Measurements from ENCODE around the gene NTN1.

NTN1 gene

DNA sequence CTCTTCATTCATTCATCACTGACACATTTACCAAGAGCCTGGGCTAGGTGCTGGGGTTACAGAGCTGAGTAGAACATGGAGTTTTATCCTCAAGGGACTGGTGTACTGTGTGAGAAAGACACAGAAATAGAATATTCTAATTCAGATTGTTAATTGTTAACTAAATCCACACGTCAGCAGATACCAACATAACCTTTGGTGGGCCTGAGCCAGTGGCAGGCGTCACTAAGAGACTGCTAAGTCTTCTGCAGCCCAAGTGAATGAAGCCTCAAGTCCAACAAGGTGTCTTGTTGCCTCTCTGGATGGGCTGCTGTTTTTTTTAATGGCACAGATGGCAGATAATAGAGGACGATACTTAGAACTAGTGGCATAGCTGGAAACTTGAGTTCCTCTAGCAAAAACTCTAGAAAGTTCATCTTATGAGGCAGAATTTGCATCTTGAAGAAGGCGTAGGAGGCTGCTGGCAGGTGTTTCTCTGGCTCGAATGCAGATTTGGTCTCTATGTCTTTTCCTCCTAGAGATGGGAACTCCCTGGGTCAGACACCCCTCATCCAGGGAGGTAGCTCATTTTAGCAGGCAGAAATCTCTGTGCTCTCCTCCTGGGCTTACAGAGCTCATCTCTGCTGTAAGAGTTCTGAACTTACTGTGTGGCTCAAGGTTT lies 179.5 kb downstream of the NTN1 start:
- no peak for DNase-seq

DNA sequence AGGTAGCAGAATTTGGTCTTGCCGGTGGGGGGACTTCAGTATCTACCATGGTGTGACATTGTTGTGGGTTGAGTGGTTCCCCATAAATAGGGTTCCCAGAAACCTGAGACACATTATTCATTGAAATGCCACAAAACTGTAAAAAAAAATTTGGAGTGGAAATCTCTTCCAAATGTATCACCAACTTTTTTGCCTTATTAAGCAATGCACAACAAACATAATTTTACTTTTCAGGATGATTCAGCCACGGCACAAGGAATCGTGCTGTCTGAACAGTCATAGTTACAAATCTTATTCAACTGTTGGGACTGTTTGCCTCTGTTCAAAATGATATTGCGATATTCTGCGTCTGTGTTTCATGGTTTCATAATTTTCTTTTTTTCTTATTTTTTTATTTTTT lies 181.2 kb downstream of the NTN1 start:
- DNase-seq: no peak

DNA sequence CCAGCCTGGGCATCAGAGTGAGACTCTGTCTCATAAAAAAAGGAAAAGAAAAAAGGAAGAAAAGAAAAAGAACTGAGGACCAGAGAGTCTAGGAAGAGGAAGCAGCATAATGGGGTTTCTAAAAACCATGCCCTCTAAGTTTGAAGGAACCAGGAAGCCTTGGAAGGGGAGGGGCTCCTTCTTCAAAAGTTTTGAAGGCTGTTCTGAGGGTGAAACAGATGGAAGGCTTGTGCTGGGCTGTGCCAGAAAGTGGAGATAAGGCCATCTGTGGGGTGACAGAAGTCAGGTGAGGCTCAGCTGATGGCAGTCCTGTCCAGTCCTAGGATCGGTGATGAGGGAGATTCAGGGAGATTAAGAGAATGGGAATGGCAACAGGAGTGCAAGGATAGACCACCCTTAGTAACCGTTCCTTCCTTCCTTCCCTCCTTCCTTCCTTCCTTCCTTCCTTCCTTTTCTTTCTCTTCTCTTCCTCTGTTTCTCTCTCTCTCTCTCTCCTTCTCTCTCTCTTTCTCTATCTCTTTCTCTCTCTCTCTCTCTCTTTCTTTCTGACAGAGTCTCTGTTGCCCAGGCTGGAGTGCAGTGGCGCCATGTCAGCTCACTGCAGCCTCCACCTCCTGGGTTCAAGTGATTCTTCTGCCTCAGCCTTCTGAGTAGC lies 182.6 kb downstream of the NTN1 start:
- DNase-seq: no peak

DNA sequence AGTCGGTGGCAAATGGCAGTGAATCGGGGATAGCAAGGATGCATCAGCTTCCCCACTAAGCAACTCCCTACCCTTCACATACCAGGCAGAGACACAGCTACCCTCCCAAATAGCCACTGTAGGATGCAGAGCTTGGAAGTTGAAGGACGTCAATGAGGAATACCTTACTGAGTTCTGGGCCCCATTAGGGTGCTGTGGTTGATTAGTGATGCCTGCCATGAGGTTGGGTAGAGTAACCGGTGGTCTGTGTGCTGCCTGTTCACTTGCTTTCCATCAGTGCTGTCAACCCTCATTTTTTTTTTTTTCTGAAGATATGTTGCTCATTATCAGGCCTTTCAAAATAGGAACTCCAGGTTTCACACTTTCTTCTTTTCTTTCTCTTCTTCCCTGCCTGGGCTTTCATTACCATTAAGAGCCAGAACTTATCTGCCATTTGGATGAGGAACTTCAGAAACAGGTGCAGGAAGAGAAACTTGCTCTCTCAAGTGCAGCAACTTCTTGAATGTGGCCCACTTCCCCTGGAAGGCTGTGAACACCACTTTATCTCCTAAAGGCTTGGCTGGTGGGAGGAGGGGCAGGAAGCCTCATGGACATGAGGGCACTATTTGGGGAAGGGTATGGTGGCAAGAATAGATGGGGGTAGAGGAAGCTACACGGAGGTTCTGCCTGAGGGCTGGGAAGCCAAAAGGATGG lies 183.5 kb downstream of the NTN1 start:
- DNase-seq: no peak

DNA sequence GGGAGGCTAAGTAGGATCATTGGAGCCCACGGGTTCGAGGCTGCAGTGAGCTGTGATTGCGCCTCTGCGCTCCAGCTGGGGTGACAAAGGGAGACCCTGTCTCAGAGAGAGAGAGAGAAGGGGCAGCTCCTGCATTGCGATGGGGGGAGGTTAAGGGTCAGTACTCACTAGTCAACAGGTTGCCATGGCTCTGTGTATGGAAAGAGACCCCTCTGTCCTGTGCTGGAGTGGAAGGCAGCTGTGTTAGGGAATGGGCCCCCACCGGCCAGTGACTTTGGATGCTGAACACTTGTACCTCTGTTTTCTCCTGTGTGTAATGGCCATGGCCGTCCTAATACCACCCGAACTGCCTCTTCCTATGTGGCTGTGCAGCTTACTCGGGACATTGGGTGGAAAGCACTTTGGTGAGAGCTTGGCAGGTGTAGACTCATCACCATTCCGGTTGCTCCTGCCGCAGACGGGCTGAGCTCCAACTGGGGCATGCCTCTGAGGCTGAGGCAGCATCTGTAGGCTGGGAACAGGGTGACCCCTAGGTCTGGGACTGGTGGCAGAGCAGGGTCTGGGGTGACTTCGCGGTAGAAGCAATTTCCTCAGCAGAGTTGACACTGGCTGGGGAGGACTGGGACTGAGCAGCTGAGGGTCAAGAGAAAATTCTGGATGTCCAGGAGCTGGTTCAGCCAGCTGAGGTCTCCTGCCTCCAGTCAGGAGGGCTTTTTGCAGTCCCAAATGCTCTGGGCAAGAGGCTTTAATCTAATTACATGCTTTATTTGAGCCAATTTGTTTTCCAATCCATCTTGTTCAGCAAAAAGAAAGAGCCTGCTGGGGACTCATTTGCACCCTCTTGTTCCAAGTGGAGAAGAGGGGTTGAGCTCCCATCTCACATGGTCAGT lies 184.5 kb downstream of the NTN1 start:
- DNase-seq: no peak

DNA sequence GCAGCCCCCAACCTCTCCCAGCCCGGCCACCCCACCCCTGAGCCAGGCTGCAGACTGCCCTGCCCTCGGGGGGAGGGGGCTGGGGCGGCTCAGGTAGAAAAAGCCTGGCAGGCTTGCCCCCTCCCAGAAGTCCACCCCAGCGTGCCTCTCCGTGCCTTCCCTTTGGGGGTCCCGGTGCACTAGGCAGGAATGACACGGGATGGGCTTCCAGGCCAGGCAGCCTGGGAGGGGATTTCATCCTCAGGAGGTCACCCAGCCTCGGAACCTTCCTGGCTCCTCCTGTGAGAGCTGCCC lies 185.0 kb downstream of the NTN1 start:
- no peak for DNase-seq

DNA sequence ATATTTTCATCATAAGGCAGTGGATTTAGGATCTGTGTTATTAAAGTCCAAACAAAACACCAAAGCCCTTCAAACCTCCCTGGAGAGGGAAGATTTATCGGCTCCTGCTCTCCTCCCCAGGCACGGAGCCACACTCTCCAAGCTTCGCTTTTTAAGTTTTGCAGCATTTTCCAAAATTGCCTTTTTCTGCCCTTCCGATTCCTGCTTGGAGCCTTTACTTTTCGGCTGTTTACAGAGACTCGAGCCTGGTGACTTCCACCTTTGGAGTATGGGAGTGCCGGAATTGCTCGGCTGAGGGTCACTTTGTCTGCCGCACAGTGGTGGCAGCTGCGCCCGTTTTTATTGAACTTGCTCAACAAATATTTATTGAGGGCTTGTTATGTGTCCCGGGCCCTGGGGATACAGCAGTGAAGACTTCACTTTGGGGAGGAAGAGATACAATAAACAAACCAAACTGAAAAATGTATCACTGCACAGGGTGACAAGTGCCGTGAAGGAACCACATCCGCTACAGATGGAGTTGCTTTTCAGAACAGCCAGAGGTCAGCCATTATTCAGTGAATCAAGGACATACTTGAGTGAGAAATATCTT lies 185.5 kb downstream of the NTN1 start:
- DNase-seq: no peak

DNA sequence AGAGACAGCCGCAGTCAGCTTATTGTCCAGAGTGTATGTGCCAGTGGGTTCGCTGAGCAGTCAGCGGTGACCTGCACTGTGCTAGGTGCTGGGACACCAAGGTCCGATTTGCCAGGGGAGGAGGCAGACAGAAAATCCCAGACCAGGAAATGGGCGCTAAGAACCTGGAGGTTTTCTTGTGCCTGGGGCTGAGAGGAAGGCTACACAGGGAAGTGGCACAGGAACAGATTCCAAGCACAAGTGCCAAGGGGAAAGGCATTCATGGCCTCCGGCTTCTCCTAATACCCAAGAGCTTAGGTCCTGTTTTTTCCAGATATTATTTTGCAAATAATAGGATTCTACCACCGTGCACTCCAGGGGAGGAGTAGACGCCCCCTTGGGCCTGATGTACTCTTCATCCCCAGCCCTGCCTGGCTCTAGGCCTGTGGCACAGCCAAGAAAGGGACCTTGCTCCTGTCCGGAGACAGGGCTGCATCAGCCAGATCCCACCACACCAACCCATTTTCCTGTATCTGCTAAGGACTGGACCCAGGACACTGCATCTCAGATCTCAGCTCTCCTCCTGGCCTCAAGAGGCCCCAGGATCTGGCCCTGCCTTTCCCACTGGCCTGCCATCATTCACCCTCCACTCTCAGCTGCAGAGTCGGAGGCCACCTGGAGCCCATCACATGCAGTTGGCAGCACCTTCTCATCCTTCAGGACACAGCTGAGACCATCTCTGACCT lies 187.2 kb downstream of the NTN1 start:
- no peak for DNase-seq

DNA sequence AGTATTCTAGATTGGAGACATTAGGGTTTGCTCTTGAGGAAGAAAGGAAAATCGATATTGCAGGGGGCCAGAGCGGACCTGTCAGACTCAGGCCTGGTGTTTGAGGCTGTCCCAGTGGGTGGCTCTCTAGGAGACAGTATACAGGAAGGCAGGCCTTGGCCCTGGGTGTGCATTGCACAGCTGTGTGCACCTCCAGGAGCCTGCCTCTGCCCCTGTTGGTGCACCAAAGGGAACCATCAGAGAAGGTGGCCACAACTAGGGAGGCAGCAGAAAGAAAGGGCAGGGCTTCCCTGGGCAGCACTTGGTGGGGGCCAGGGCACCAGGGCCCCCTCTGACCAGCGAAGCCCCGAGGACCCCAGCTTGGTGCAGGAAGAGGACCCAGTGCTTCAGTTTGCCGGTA lies 188.0 kb downstream of the NTN1 start:
- DNase-seq: no peak

DNA sequence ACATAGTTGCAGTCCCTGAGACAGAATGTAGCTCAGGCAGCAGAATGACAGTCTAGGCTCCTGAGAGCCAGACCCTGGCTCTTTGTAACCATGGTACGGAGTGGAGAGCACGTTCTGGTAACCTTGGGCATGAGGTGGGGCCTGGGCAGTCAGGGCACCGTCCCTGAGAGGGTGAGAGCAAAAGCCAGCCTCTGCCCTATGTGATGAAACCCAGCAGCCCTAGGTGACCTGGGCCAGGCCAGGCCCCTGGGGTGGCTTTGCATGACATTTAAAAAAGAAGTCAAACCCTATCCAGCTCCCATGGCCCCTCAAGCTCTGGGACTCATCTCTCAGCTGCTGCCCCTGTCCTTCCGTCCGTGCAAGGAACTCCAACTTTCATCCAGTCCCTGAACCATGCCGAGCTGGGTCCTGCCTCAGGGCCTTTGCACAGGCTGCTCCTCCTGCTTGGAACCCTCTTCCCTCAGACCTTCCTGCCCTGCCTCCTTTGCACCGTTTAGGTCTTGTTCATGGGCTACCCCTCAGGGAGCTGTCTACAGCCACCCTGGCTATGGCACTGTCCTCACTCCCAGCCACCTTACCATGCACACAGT lies 188.6 kb downstream of the NTN1 start:
- no peak for DNase-seq

DNA sequence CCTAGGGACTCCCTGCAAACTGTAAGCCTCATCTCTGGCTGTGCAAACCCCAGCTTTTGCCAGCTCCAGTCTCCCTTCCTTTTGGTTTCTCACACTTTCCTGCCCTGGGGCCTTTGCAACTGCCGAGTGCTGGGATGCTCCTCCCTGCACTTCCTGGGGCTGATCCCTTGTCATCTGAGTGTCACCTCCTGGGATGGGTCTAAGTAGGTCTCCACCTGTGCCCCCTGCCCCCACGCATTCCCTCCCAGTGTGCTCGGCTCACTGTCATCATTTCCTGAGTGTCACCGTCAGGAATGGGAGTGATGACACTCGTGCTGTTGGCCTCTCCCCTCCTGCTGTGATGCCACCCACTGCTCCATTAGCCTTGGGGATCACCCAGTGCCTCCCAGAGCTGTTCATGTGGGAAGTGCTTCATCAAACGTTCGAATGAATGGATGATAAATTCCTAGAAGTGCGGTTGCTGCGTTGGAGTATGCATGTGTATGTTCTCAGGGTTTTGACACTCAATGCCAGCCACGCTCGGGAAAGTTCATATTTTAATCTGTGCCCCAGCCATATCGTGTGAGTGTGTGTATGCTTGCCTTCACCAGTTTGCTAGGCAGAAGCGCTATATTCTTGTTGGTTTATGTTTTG lies 189.9 kb downstream of the NTN1 start:
- DNase-seq: no peak

DNA sequence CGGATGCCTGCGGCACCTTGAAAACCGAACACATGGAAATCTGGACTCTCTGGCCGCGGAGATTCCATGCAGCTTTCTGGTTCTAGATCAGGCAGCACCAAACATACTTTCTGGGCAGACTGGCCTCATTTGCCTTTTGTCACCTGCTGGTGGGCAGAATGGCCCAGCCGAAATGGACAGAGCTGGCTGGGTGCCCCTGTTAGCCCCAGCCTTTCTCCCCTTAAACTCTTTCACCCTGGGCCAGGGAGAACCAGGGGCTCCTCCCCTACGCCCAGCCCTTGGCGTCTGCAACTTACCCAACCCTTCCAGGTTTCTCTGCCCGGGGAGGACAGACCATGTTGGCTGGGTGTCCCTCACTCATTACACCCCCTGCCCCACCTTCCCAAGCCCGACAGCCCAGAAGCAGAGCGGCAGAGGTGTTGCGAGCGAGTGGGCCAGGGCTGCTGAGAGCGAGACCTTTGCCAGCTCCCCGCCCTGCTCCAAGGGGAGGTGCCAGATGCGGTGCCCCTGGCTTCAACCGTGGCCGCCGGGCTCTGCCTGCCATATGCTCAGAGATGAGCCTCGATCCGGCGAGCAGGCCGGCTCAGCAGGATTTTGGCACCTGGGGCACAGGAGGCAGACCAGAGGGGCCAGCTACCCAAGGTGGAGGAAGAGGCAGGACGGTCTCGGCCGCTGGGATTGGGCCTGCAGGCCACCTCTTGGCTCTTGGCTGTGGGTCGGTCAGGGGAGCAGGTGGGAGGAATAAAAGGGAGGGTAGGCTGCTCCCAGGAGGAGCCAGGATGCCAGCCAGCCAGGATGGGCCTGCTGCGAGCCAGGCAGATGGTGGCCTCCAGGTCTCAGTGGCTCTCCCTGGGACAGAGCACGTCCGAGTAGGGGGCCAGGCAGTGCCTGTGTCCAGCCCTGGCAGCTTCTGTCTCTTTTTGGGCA lies 191.3 kb downstream of the NTN1 start:
- no peak for DNase-seq

DNA sequence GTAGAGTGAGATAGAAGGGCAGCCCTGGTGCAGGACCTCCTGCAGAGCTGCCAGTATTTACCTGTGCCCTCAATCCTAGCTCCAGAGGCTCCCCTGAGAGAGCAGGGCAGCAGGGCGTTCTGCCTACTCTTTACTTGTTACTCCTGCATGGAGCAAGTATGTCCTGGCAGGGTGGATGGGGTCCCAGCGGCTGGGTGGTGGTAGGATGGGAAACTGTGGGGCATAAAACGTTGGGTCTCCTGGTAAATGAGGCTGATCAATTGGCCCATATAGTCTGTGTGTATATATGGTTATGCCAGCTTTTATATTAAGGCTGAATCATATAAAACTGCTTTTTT lies 192.0 kb downstream of the NTN1 start:
- no peak for DNase-seq

DNA sequence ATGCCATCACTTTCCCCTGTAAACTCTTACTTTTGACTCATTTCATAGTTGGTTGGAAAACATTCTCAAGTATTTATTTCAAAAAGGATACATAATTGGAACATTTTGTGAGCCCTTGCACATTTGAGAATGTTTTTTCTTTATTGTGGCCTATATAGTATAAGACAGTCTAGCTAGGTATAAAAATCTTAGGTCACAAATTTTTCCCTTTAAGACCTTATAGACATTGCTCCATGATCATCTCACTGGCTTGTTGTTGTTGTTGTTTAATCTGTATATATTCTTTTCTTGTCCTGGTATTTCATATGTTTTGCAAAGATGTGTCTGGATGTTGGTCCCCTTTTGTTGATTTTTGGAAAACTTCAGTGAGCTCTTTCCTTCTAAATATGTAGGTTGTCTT lies 194.2 kb downstream of the NTN1 start:
- DNase-seq: no peak

DNA sequence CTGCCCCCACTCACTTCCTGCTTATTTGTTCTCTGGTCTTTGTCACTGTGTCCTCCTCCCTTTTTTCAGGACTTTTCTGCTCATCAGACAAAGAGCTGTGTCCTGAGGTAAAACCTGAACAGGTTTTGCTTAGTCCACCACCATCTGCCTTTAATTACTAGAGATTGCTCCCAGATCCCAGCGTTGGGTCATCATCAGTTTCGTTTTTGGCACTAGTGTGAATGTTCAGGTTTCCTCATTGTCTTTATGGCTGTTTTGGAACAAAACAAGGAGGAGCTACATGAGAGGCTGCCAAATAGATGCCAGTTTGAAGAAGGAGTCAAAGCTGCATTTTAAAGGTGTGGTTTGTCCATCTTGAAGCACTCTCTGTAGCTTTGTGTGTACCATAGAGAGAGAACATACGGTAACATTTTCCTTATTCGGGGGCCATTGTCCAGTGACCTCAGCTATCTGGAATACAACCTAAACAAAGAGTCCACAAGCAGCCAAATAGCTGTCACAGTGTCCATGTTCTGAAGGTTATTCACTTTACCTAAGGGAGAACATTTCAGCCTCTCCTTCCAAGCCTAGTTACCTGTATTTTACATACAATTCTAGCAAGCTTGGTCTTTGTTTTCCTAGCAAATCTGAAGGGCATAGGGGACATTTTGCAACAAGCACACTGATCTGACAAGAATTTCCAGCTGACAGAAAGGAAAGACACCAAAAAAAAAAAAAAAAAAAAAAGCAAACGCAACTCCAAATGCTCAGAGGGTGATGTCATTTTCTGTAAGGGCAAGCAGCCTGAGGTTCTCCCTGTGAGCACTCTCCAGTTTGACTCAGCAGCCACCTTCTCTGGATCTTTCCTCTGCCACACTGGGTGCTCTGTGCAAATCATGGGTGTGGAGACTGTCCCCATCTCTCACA lies 196.1 kb downstream of the NTN1 start:
- DNase-seq: no peak

DNA sequence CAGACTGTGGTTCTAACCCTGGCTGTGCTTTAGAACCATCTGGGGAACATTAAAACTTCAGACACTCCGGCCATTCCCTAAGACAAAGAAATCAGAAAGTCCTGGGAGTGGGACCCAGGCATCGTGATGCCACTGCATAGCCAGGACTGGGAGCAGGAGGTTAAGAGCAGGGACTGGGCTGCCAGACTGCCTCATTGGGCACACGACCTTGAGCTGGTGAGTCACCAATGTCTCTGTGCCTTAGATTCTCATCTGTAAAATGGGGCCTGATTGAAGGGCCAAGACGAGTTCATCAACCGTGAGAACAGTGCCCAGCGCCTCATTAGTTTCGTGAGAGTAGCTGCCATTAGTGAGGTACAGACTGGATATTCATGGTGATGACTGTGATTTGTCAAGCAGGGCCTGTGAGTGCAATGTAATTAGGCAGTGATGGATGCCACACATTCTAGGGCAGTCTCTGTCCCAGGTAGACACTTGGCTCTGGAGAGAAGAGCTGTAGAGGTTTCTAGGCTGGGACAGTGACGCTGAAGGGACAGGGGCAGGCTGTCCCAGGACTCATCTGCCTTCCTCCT lies 196.8 kb downstream of the NTN1 start:
- DNase-seq: no peak

DNA sequence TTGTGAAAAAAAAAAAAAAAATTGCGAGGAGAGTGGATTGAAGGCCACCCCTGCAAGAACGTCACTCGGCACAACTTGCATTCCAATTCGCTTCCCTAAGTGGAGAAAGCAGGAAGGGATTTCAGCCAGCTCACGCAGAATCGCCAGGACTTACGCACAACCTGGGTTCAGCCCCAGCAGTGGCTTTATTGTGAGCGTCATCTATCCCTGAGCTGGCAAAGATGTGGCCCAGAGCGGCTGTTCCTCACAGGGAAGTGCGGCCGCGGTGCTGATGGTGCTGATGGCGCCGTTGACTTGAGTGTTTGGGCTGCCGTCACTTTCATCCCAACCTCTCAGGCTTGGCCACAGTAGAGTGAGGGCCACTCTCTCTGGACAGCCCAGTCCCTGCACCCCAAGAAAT lies 197.6 kb downstream of the NTN1 start:
- no peak for DNase-seq

DNA sequence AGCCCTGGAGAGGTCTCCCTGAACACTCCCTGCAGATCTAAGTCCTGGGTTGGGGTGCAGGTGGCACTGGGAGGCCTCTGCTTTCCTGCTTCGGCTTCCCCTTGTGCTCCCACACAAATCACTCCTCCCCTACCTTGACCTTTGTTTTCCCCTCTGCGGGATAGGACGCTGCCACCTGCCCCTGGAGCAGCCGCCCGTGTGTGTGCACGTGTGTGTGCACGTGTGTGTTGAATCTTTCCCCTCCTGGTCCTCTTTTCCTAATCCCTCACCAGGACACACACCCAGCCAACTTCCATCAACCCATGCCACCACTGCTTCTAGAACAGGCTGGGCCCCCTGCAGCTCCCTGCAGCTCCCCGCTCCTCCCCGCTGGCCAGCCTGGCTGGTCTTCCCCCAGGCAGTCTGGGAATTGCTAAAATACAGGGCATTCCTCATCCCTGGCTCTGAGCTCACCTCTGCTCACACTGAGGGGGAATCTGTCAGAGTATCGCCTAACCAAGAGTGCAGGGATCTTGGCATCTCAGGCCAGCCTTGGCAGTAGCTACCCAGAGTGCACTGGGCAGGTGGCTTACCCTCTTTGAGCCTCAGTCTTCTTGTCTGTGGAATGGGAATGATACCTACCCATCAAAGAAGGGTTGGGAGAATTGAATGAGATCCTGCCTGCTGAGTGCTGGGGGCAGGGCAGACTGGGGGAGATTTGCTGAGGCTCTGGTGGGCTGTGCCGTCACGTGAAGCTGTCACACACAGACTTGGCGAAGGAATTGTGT lies 198.5 kb downstream of the NTN1 start:
- no peak for DNase-seq

Measured in cortex of kidney (tissue), 1 donor.